ENCODE data around the gene LZTS2.

LZTS2 gene

GRCh38 chr10:101028446-101029337, 29.1 kb downstream of the LZTS2 start:
- TF ChIP-seq ZNF565 (CRISPR knock-in tag; conservative IDR thresholded peaks at IDR 0.05; ENCODE audit: low read depth): no peak
- TF ChIP-seq POU6F1 (CRISPR knock-in tag; IDR thresholded peaks at IDR 0.05; ENCODE audit: borderline replicate concordance, low read depth): no peak
- TF ChIP-seq PATZ1 (CRISPR knock-in tag; IDR thresholded peaks at IDR 0.05; ENCODE audit: borderline replicate concordance): no peak
- no peak for TF ChIP-seq TOX (CRISPR knock-in tag; IDR thresholded peaks at IDR 0.05; ENCODE audit: borderline replicate concordance)
- TF ChIP-seq ESRRG (CRISPR knock-in tag; IDR thresholded peaks at IDR 0.05): no peak
- no peak for TF ChIP-seq ZFP3 (CRISPR knock-in tag; IDR thresholded peaks at IDR 0.05)
- TF ChIP-seq SNAI2 (CRISPR knock-in tag; IDR thresholded peaks at IDR 0.05): no peak
- no peak for TF ChIP-seq OSR1 (CRISPR knock-in tag; IDR thresholded peaks at IDR 0.05)
- no peak for TF ChIP-seq CSDC2 (CRISPR knock-in tag; IDR thresholded peaks at IDR 0.05)
- TF ChIP-seq TCF4 (CRISPR knock-in tag; IDR thresholded peaks at IDR 0.05; ENCODE audit: borderline replicate concordance): no peak
- no peak for TF ChIP-seq ARNTL (CRISPR knock-in tag; IDR thresholded peaks at IDR 0.05; ENCODE audit: borderline replicate concordance, low read depth)
- TF ChIP-seq ZNF70 (CRISPR knock-in tag; IDR thresholded peaks at IDR 0.05): no peak
- no peak for TF ChIP-seq RARB (CRISPR knock-in tag; IDR thresholded peaks at IDR 0.05)
- no peak for TF ChIP-seq CREB5 (CRISPR knock-in tag; IDR thresholded peaks at IDR 0.05; ENCODE audit: low read depth)
- TF ChIP-seq CSRNP3 (CRISPR knock-in tag; IDR thresholded peaks at IDR 0.05): no peak
- no peak for ATAC-seq

GRCh38 chr10:101029520-101030295, 30.1 kb downstream of the LZTS2 start:
- TF ChIP-seq ZFP30 (CRISPR knock-in tag; IDR thresholded peaks at IDR 0.05): no peak
- TF ChIP-seq ARNTL (CRISPR knock-in tag; IDR thresholded peaks at IDR 0.05; ENCODE audit: borderline replicate concordance, low read depth): no peak
- TF ChIP-seq TCF4 (CRISPR knock-in tag; IDR thresholded peaks at IDR 0.05; ENCODE audit: borderline replicate concordance): no peak
- TF ChIP-seq ZNF8 (CRISPR knock-in tag; IDR thresholded peaks at IDR 0.05): no peak
- no peak for TF ChIP-seq PPARA (CRISPR knock-in tag; IDR thresholded peaks at IDR 0.05; ENCODE audit: borderline replicate concordance)
- no peak for TF ChIP-seq ZFP3 (CRISPR knock-in tag; IDR thresholded peaks at IDR 0.05)
- no peak for TF ChIP-seq POU6F1 (CRISPR knock-in tag; IDR thresholded peaks at IDR 0.05; ENCODE audit: borderline replicate concordance, low read depth)
- TF ChIP-seq PATZ1 (CRISPR knock-in tag; IDR thresholded peaks at IDR 0.05; ENCODE audit: borderline replicate concordance): no peak
- no peak for TF ChIP-seq GLIS3 (CRISPR knock-in tag; IDR thresholded peaks at IDR 0.05)
- no peak for TF ChIP-seq BACH2 (CRISPR knock-in tag; IDR thresholded peaks at IDR 0.05; ENCODE audit: borderline replicate concordance)
- TF ChIP-seq TSHZ2 (CRISPR knock-in tag; IDR thresholded peaks at IDR 0.05): no peak
- no peak for TF ChIP-seq TOX (CRISPR knock-in tag; IDR thresholded peaks at IDR 0.05; ENCODE audit: borderline replicate concordance)
- no peak for TF ChIP-seq ZNF70 (CRISPR knock-in tag; IDR thresholded peaks at IDR 0.05)
- TF ChIP-seq CREB5 (CRISPR knock-in tag; IDR thresholded peaks at IDR 0.05; ENCODE audit: low read depth): no peak
- no peak for TF ChIP-seq ZC3H10 (CRISPR knock-in tag; IDR thresholded peaks at IDR 0.05)
- no peak for TF ChIP-seq ESRRG (CRISPR knock-in tag; IDR thresholded peaks at IDR 0.05)
- TF ChIP-seq SNAI2 (CRISPR knock-in tag; IDR thresholded peaks at IDR 0.05): no peak
- no peak for ATAC-seq

Measured in SK-N-SH treated with all-trans-retinoic acid at 6 μM for 48 hours (cell line).